ENCODE measurements around the gene WDR27. TPM values are rescaled to one million over a fixed set of nuclear protein-coding genes. Genes with fewer than 3 reads are reported as not detected.

The WDR27 gene
- polyA plus RNA-seq, 2 of the 4 experiments (the other 2 are of a cell fraction), result 18.9 to 36.1 TPM

- ATAC-seq (no peak), FAIRE-seq (no peak), DNase-seq (ENCODE audit: low read depth in 1 of 2, low spot score in 1 of 2) (no peak)
- ChIA-PET POLR2A (no interaction called here), CTCF (no interaction called here)
- Histone ChIP-seq H3K9me3 (no peaks in the 10 kb centered on the region; the same call in 2 of the 3 replicates), H3K27ac (no peak overlapping the region), H3K4me2 (no peak overlapping the region), H3K4me3 (no peak overlapping the region), H3K4me1 (peaks cover 8% of the 10 kb centered on the region; the same call in 1 of the 3 replicates)
- no peak for TF ChIP-seq FOSB (CRISPR knock-in tag; IDR thresholded peaks at IDR 0.05)
- no peak for TF ChIP-seq FOSL2 (IDR thresholded peaks at IDR 0.05)
- no peak for TF ChIP-seq FOSL2 (CRISPR knock-in tag; IDR thresholded peaks at IDR 0.05)
- no peak for TF ChIP-seq TP53 (CRISPR knock-in tag; IDR thresholded peaks at IDR 0.05)
- TF ChIP-seq CEBPB (IDR thresholded peaks at IDR 0.05), result no peak
- TF ChIP-seq, protein P1, sequence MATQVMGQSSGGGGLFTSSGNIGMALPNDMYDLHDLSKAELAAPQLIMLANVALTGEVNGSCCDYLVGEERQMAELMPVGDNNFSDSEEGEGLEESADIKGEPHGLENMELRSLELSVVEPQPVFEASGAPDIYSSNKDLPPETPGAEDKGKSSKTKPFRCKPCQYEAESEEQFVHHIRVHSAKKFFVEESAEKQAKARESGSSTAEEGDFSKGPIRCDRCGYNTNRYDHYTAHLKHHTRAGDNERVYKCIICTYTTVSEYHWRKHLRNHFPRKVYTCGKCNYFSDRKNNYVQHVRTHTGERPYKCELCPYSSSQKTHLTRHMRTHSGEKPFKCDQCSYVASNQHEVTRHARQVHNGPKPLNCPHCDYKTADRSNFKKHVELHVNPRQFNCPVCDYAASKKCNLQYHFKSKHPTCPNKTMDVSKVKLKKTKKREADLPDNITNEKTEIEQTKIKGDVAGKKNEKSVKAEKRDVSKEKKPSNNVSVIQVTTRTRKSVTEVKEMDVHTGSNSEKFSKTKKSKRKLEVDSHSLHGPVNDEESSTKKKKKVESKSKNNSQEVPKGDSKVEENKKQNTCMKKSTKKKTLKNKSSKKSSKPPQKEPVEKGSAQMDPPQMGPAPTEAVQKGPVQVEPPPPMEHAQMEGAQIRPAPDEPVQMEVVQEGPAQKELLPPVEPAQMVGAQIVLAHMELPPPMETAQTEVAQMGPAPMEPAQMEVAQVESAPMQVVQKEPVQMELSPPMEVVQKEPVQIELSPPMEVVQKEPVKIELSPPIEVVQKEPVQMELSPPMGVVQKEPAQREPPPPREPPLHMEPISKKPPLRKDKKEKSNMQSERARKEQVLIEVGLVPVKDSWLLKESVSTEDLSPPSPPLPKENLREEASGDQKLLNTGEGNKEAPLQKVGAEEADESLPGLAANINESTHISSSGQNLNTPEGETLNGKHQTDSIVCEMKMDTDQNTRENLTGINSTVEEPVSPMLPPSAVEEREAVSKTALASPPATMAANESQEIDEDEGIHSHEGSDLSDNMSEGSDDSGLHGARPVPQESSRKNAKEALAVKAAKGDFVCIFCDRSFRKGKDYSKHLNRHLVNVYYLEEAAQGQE (IDR thresholded peaks at IDR 0.05), result no peak
- TF ChIP-seq HEYL (CRISPR knock-in tag; IDR thresholded peaks at IDR 0.05), result no peak
- TF ChIP-seq HMGXB4 (CRISPR knock-in tag; IDR thresholded peaks at IDR 0.05; ENCODE audit: borderline replicate concordance), result no peak
- TF ChIP-seq, protein P2, sequence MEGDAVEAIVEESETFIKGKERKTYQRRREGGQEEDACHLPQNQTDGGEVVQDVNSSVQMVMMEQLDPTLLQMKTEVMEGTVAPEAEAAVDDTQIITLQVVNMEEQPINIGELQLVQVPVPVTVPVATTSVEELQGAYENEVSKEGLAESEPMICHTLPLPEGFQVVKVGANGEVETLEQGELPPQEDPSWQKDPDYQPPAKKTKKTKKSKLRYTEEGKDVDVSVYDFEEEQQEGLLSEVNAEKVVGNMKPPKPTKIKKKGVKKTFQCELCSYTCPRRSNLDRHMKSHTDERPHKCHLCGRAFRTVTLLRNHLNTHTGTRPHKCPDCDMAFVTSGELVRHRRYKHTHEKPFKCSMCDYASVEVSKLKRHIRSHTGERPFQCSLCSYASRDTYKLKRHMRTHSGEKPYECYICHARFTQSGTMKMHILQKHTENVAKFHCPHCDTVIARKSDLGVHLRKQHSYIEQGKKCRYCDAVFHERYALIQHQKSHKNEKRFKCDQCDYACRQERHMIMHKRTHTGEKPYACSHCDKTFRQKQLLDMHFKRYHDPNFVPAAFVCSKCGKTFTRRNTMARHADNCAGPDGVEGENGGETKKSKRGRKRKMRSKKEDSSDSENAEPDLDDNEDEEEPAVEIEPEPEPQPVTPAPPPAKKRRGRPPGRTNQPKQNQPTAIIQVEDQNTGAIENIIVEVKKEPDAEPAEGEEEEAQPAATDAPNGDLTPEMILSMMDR (IDR thresholded peaks at IDR 0.05), result no peak
- TF ChIP-seq MAFK (IDR thresholded peaks at IDR 0.05; ENCODE audit: partially characterized antibody), result no peak
- TF ChIP-seq JUN (IDR thresholded peaks at IDR 0.05), result no peak
- no peak for TF ChIP-seq PHF8 (IDR thresholded peaks at IDR 0.05; ENCODE audit: borderline replicate concordance, low read depth)
- TF ChIP-seq CBX2 (IDR thresholded peaks at IDR 0.05; ENCODE audit: borderline replicate concordance, low read depth), result no peak
- 75% methylated on average over 3 of the region's 10 CpGs for WGBS (ENCODE audit: missing lambda C conversion rate)
These were observed 275.2 kb downstream of the WDR27 start for GRCh38 chr6:169426611-169427010.

- ChIA-PET POLR2A (no interaction called here), CTCF (no interaction called here)
- Histone ChIP-seq H3K4me2 (no peak overlapping the region), H3K27ac (no peak overlapping the region), H3K4me1 (peaks cover 8% of the 10 kb centered on the region; the same call in 1 of the 3 replicates), H3K4me3 (no peak overlapping the region), H3K9me3 (no peaks in the 10 kb centered on the region)
- WGBS (ENCODE audit: missing lambda C conversion rate), result 85% methylated on average over 21 of the region's 31 CpGs
- FAIRE-seq (no peak), ATAC-seq (no peak), DNase-seq (ENCODE audit: low read depth in 1 of 2, low spot score in 1 of 2) (no peak)
- TF ChIP-seq MYC (IDR thresholded peaks at IDR 0.05; ENCODE audit: borderline replicate concordance, low read length) (no peak), EP300 (IDR thresholded peaks at IDR 0.05) (no peak), FOSB (CRISPR knock-in tag; IDR thresholded peaks at IDR 0.05) (no peak), POLR2AphosphoS2 (conservative IDR thresholded peaks at IDR 0.05; ENCODE audit: low read length) (no peak), HOXA7 (CRISPR knock-in tag; IDR thresholded peaks at IDR 0.05) (no peak), ZC3H11A (IDR thresholded peaks at IDR 0.05) (no peak), NFE2L2 (conservative IDR thresholded peaks at IDR 0.05; ENCODE audit: low read length) (no peak), RFX5 (IDR thresholded peaks at IDR 0.05) (no peak), TP53 (CRISPR knock-in tag; IDR thresholded peaks at IDR 0.05) (no peak), PBX3 (IDR thresholded peaks at IDR 0.05) (no peak)
These were observed 276.0 kb downstream of the WDR27 start for GRCh38 chr6:169425628-169426370.
